ENCODE results near the gene MYO18B.

MYO18B gene

DNA sequence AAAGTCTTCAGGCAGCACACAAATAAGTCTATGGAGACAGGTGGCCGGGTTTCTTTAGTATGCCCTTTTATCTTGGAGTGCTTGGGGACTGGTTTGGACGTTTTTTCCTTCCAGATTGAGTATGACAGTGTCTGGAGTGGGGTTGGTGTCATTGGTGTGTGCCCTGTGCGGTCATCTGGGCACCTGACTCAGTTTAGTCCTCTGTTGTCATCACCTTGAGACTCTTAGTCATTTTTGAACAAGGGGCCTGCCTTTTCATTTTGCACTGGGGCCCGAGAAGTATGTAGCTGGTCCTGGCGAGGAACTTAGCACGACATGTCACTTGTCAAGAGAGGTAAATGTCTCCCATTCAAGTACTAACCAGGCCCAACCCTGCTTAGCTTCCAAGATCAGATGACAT lies 27.2 kb upstream of the MYO18B start:
- DNase-seq, result no peak

- DNase-seq, result no peak
Observed at GRCh38 chr22:25716637-25717036, 25.4 kb upstream of the MYO18B start.

DNA sequence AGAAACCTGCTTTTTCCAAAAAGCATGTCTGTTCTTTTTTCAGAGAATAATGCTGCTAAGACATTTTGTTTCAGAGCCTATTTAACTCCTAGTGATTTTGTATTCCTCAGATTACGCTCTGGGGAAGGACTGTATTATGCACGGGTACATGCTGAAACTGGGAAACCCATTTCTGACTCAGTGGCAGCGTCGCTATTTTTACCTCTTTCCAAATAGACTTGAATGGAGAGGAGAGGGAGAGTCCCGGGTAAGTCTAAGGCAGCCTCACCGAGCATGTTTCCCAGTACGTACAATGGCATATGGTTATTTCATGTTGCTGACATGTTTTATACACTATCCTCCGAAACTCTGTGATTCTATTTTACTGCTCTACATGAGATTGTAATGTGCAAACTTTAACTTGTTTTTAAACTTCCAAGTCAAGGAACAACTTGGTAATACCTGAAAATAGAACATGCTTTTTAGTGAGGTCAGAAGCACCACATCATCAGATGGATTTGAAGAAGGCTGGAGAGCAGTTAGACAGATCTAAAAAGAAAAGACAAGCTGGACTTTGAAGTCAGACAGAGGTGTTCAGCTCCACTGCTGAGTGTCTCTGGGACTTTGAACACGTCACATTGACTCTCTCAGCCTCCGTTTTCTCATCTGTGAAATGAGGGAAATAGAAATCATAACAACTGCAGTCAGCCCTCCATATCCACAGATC lies 23.7 kb upstream of the MYO18B start:
- DNase-seq, result no peak

GRCh38 chr22:25722223-25722622 lies 19.8 kb upstream of the MYO18B start:
- no peak for DNase-seq

DNA sequence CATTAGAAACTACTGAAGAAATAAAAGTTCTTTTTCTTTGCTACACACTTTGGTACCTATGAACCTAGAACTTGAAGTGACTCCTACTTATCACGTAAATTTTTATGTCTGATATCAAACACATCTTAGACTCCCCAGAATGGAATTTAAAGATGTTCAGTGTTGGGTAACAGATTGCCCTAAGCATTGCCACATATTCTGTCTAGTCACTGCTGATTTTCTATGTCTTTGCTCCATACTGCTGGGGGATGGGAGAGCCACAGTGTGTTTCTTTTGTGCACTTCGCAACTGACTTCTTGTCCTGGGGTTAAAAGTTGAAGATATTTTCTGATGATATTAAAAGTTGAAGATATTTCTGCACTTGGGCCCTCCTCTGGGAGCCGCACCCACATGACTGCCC lies 19.4 kb upstream of the MYO18B start:
- DNase-seq, result no peak

DNA sequence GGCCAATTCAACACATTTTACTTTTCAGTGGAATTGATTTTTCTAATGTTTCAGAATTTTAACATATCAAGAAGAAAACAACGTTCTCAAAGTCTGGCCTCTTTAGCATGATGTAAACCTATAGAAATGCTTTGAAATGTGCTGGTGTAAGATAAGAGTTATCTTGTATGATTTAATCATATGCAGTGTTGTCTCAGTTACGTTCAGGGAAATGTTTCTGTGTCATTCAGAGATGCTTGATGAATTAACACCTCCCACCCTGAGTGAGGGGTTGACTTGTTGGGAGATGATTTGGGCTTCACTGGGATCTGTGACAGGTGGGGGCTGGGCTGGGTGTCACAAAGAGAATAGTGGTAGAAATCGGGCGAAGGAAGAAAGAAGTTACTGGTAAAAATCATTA lies 15.7 kb upstream of the MYO18B start:
- DNase-seq, result no peak

- DNase-seq, result no peak
Observed at GRCh38 chr22:25728071-25728470, 13.9 kb upstream of the MYO18B start.

- DNase-seq, result peak; percentile 17
Observed at GRCh38 chr22:25729016-25729995, 12.7 kb upstream of the MYO18B start.

- DNase-seq, result no peak
Observed at GRCh38 chr22:25735650-25736049, 6.3 kb upstream of the MYO18B start.

DNA sequence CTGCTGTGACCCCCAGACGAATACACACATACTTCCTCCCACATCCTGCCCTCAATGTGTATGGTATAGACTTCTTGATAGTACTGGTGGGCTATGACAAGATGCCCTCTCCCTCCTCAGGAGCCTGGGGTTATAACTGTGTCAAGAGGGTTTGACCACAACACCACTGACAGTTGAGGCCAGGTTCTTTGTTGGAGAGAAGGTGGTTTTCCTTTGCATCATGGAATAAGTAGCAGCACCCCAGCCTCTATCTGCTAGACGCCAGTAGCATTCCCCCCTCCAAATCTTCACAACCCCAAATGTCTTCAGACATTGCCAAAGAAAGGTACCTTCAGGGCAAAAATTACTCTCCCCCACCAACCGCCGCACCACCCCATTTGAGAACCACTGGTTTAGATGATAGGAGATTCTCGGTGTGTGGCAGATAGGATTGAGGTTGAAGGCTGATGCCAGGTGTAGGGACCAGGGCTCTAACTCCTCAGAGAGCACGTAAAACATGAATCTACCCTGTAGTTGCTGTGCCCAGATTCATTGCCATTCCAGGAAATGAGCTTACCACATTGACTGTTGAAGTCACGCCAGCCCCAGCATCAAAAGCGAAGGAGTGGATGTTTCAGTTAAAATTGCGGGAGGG lies 5.5 kb upstream of the MYO18B start:
- no peak for DNase-seq

- no peak for DNase-seq
Observed at GRCh38 chr22:25739659-25740344, 2.2 kb upstream of the MYO18B start.

DNA sequence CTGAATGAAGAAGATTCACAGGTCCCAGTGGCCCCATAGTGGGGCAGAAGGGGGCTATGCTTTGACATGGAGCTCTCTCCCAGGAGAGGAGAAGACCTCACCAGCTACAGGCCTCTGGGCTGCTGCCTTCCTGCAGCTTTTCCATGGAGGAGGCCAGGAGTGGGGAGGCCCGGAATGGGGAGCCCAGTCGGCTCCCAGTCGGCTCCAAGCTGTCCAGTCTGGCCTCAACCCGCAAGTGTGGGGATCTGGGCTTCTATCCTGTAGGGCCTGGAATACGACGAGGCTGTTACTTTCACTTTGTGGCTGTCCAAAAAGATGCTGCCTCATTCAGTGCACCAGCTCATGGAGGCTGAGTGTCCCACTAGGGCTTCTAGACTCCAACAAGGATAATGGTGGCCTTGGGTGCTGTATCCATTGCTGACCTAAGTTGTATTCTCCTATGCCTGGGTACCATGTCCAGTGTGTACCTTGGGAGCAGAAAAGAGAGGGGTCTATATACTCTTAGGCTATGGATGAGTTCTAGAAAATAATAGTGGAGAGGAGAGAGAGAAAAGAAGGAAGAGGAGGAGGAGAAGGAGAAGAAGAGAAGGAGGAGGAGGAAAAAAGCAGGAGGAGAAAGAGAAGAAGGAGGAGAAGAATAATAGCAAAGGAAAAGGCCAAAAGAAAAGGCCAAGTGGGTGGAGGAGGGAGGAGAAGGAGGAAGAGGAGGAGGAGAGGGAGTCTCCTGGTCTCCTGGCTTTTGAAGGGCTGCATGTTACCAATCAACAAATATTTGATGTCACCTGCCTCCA lies 1.1 kb downstream of the MYO18B start:
- DNase-seq, result no peak

DNA sequence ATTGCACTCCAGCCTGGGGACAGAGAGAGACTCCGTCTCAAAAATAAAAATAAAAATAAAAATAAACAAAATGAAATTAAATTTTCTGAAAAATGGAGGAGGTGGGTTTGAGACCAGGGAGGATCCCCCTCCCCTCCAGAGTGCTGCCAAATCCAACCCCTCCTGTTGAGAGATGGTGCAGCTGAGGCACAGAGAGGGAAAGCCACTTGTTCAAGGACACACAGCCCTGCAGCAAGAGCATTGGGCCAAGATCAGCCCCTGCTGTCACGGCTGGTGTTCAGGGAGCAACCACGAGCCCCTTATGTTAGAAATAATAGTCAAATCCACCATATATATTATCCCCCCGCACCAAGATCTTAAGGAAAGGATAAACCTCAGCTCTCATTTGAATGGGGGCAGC lies 2.7 kb downstream of the MYO18B start:
- no peak for DNase-seq

- no peak for DNase-seq
Observed at GRCh38 chr22:25745341-25746011, 3.5 kb downstream of the MYO18B start.

DNA sequence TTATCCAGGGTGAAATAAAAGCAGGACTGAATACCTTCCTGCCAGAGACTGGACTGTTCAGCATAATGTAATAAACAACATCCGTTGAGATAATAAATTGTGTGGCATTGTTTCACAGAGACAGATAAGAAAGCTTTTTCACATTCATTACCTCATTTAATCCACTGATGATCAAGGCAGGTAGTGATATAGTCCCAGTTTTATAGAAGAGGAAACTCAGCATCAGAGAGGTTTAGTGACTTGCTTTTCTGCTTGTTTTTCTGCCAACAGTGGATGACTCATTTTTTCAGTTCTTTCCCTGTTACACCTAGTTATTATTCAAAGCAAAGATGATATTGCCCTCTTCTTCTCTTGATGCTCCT lies 4.0 kb downstream of the MYO18B start:
- no peak for DNase-seq

GRCh38 chr22:25747245-25747944 lies 5.4 kb downstream of the MYO18B start:
- peak; percentile 54 for DNase-seq

DNA sequence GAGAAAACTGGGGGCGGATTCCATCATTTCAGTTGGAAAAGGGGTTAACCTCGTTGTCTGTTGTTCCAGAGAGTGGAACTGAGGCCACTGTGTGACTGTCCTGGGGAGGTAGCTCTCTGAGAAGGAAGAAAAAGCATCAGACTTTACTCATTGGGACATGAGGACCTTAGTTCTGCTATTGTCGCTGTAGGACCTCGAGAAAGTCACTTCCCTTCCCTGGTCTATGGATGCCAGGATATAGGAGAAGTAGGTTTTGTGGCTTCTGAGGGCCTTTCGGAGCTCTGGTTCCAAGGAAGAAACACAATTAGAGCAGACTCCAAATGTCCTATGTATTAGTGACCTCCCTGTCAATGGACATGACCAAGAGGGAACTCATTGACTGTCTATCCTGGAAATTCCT lies 6.2 kb downstream of the MYO18B start:
- peak; percentile 49 for DNase-seq

- no peak for DNase-seq
Observed at GRCh38 chr22:25748704-25749103, 6.7 kb downstream of the MYO18B start.

- DNase-seq, result no peak
Observed at GRCh38 chr22:25749420-25750169, 7.6 kb downstream of the MYO18B start.

DNA sequence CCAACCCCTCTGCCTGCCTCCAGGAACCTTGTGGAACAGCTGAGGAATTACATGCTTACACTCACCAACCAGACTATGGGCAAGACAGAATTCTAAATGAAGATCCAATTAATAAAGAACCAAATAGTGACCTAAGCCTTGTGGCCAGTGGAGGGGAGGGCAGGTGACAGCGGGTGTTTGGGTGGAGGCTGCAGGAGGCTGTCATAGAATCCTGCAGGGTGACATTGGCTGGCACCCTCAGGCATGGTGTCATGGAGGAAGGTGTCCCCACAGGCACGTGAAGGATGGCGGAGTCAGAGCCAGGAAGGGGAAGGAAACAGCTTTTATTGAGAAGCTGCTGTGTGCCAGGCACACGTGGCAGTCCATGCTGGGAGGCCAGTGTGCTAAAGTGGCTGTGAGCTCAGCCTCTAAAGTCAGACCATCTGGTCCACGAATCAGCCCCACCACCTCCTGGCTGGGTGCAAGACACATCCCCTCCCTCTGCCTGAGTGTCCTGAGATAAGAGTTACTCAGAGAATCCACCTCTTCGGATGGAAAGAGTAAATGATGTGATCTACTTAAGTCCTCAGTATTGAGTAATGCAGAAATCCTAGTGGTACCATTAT lies 8.7 kb downstream of the MYO18B start:
- DNase-seq, result peak; percentile 23

Measured in suppressor macrophage treated with lipopolysaccharide for 4 hours (primary cell).